Panc1 (cell line): Measurements from ENCODE around the gene RCN1. TPM values are rescaled to one million over a fixed set of nuclear protein-coding genes. Genes with fewer than 3 reads are reported as not detected.

Source experiments
- ATAC-seq: fragments of 200-7000 bp; cut with Tn5 transposase; 2 replicates; pipeline ENCODE4 v1.9.1; 2020; ENCODE audit warnings: mild to moderate bottlenecking, moderate library complexity
- BruUV-seq: library from RNA; stranded (reverse); fragments of 400-500 nt; replicated peaks from 2 replicates; lab custom pipeline; 2021; lab: Mats Ljungman, UMichigan
- CTCF ChIA-PET: fragments of 300-600 bp; sonication (Branson Sonifier 250); formaldehyde crosslinking; loops from one replicate; lab custom pipeline; 2022; ENCODE audit warnings: antibody characterized with exemption; lab: Charles Lee
- POLR2A ChIA-PET: fragments of 300-600 bp; sonication (Branson Sonifier 250); formaldehyde crosslinking; loops from one replicate; lab custom pipeline; 2022; ENCODE audit warnings: antibody characterized with exemption; lab: Charles Lee
- DNase-seq: peaks from one replicate; pipeline ENCODE4 v3.0.0-alpha.2; 2010; ENCODE audit warnings: low read depth, low spot score
- H3K27ac ChIP-seq: 2 replicates; pipeline ENCODE4 v1.5.1; 2011; ENCODE audit warnings: mild to moderate bottlenecking, low read length, inconsistent platforms
- H3K27me3 ChIP-seq: fragments of 200-500 bp; sonication (Bioruptor generic); 2 replicates; pipeline ENCODE4 v1.6.0; 2014; ENCODE audit warnings: low read length, inconsistent platforms; ENCODE audit not compliant: control insufficient read depth, insufficient read depth
- H3K36me3 ChIP-seq: fragments of 200-500 bp; sonication (Bioruptor generic); 2 replicates; pipeline ENCODE4 v1.5.1; 2014; ENCODE audit warnings: inconsistent platforms, mild to moderate bottlenecking, low read length, moderate library complexity; ENCODE audit not compliant: control insufficient read depth, insufficient read depth
- H3K4me1 ChIP-seq: 2 replicates; pipeline ENCODE4 v1.5.1; 2011; ENCODE audit warnings: inconsistent platforms, mild to moderate bottlenecking, low read length, moderate library complexity; ENCODE audit not compliant: control insufficient read depth, insufficient read depth
- H3K4me3 ChIP-seq, 2 experiments: 2 replicates each; pipeline ENCODE4 v1.5.1; 2011 to 2012; ENCODE audit warnings: low read depth in 2 of 2, low read length in 2 of 2, mild to moderate bottlenecking in 2 of 2, inconsistent platforms in 1 of 2, moderate library complexity in 1 of 2
- H3K9me3 ChIP-seq: fragments of 200-500 bp; sonication (Bioruptor generic); 2 replicates; pipeline ENCODE4 v1.5.1; 2014; ENCODE audit warnings: low read depth, mild to moderate bottlenecking, inconsistent platforms, low read length, moderate library complexity; ENCODE audit not compliant: control insufficient read depth, insufficient read depth
- POLR2AphosphoS5 ChIP-seq: IDR thresholded peaks from 2 replicates; pipeline ENCODE4 v1.6.1; 2012; ENCODE audit warnings: mild to moderate bottlenecking, low read depth, low read length, moderate library complexity
- SIN3A ChIP-seq: IDR thresholded peaks from 2 replicates; pipeline ENCODE4 v1.6.1; 2012; ENCODE audit warnings: low read depth, mild to moderate bottlenecking, low read length, moderate library complexity, borderline replicate concordance; ENCODE audit not compliant: insufficient read depth
- TCF7L2 ChIP-seq: IDR thresholded peaks from 2 replicates; pipeline ENCODE4 v1.6.1; 2011; ENCODE audit warnings: mild to moderate bottlenecking, low read depth, low read length, inconsistent platforms
- in situ Hi-C: cut with HindIII; loops from 2 replicates; pipeline ENCODE4 v1.10.0; 2016; ENCODE audit warnings: low sequenced_read_pairs, low pct_unique_long_range_greater_than_20kb
- intact Hi-C: fragments of 100-400 bp; cut with micrococcal nuclease; formaldehyde crosslinking; loops from one replicate; pipeline ENCODE4 v1.10.0; 2022; ENCODE audit not compliant: unreplicated experiment
- total RNA-seq: library from RNA; stranded (reverse); gene quantifications from one replicate; pipeline ENCODE4 v1.2.1, GENCODE V29; 2021; ENCODE audit not compliant: unreplicated experiment
- TF ChIP-seq, protein P1 (sequence below), 2 experiments: IDR thresholded peaks; 2 replicates each; pipeline ENCODE4 v1.6.1; 2011 to 2012; ENCODE audit warnings: low read depth in 2 of 2, control low read depth in 1 of 2, low read length in 1 of 2, mild to moderate bottlenecking in 1 of 2, moderate library complexity in 1 of 2; ENCODE audit not compliant: insufficient read depth in 1 of 2
- TF ChIP-seq, protein P2 (sequence below): fragments of 450-650 bp; IDR thresholded peaks from 2 replicates; pipeline ENCODE4 v1.5.1; 2017; ENCODE audit warnings: mild to moderate bottlenecking

The RCN1 gene
- total RNA-seq, 1 experiment from 2014 or later: 120 TPM

- no peak for DNase-seq
- POLR2A ChIA-PET: no interaction called here
- no TSS peak for BruUV-seq
Measured at GRCh38 chr11:32122200-32122599, 31.3 kb downstream of the RCN1 start.

GRCh38 chr11:32131321-32131720 is 40.4 kb downstream of the RCN1 start:
- intact Hi-C loops (no loop called here), in situ Hi-C loops (no loop called here)
- no TSS peak for BruUV-seq
- Histone ChIP-seq H3K4me1 (no peaks in the 10 kb centered on the region), H3K27me3 (peaks cover 13% of the 10 kb centered on the region; the same call in 1 of the 2 replicates), H3K4me3 (no peak overlapping the region), H3K36me3 (no peaks in the 10 kb centered on the region), H3K9me3 (no peaks in the 10 kb centered on the region), H3K27ac (no peak overlapping the region)
- ATAC-seq (no peak), DNase-seq (no peak)
- CTCF ChIA-PET: no interaction called here
- POLR2A ChIA-PET: no interaction called here
- TF ChIP-seq, protein P1, sequence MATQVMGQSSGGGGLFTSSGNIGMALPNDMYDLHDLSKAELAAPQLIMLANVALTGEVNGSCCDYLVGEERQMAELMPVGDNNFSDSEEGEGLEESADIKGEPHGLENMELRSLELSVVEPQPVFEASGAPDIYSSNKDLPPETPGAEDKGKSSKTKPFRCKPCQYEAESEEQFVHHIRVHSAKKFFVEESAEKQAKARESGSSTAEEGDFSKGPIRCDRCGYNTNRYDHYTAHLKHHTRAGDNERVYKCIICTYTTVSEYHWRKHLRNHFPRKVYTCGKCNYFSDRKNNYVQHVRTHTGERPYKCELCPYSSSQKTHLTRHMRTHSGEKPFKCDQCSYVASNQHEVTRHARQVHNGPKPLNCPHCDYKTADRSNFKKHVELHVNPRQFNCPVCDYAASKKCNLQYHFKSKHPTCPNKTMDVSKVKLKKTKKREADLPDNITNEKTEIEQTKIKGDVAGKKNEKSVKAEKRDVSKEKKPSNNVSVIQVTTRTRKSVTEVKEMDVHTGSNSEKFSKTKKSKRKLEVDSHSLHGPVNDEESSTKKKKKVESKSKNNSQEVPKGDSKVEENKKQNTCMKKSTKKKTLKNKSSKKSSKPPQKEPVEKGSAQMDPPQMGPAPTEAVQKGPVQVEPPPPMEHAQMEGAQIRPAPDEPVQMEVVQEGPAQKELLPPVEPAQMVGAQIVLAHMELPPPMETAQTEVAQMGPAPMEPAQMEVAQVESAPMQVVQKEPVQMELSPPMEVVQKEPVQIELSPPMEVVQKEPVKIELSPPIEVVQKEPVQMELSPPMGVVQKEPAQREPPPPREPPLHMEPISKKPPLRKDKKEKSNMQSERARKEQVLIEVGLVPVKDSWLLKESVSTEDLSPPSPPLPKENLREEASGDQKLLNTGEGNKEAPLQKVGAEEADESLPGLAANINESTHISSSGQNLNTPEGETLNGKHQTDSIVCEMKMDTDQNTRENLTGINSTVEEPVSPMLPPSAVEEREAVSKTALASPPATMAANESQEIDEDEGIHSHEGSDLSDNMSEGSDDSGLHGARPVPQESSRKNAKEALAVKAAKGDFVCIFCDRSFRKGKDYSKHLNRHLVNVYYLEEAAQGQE (IDR thresholded peaks at IDR 0.05; ENCODE audit: insufficient read depth in 1 of 2, low read depth in 2 of 2, low read length in 1 of 2): no peak
- TF ChIP-seq, protein P2, sequence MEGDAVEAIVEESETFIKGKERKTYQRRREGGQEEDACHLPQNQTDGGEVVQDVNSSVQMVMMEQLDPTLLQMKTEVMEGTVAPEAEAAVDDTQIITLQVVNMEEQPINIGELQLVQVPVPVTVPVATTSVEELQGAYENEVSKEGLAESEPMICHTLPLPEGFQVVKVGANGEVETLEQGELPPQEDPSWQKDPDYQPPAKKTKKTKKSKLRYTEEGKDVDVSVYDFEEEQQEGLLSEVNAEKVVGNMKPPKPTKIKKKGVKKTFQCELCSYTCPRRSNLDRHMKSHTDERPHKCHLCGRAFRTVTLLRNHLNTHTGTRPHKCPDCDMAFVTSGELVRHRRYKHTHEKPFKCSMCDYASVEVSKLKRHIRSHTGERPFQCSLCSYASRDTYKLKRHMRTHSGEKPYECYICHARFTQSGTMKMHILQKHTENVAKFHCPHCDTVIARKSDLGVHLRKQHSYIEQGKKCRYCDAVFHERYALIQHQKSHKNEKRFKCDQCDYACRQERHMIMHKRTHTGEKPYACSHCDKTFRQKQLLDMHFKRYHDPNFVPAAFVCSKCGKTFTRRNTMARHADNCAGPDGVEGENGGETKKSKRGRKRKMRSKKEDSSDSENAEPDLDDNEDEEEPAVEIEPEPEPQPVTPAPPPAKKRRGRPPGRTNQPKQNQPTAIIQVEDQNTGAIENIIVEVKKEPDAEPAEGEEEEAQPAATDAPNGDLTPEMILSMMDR: no peak
- TF ChIP-seq TCF7L2: no peak
- TF ChIP-seq SIN3A: no peak
- no peak for TF ChIP-seq POLR2AphosphoS5

More at GRCh38 chr11:32122200-32122599, 31.3 kb downstream of the RCN1 start:
- intact Hi-C loops (no loop called here), in situ Hi-C loops (no loop called here)
- no peaks in the 10 kb centered on the region for H3K4me1 ChIP-seq
- no peaks in the 10 kb centered on the region for H3K9me3 ChIP-seq
- ATAC-seq: no peak
- no peak overlapping the region for H3K4me3 ChIP-seq
- peaks cover 10% of the 10 kb centered on the region for H3K27me3 ChIP-seq
- no peak overlapping the region for H3K27ac ChIP-seq
- TF ChIP-seq POLR2AphosphoS5: no peak
- TF ChIP-seq SIN3A: no peak
- TF ChIP-seq, protein P1 (IDR thresholded peaks at IDR 0.05; ENCODE audit: insufficient read depth in 1 of 2, low read depth in 2 of 2, low read length in 1 of 2): no peak
- CTCF ChIA-PET: no interaction called here
- no peaks in the 10 kb centered on the region for H3K36me3 ChIP-seq
